BLaER1 treated with 17β-estradiol and CSF1 and Interleukin-3, amounts not matched to agents 10 nM and 100 nM (cell line): ENCODE results near the gene C6.

Experiments used
- H3K27ac ChIP-seq, 11 experiments: shearing (Covaris generic); formaldehyde crosslinking; 2 replicates each; pipeline ENCODE4 v1.8.1; 2022
- H3K27me3 ChIP-seq, 11 experiments: shearing (Covaris generic); formaldehyde crosslinking; 2 replicates each; pipeline ENCODE4 v1.8.1; 2022
- H3K36me3 ChIP-seq, 11 experiments: shearing (Covaris generic); formaldehyde crosslinking; 2 replicates each; pipeline ENCODE4 v1.8.1; 2022
- H3K4me1 ChIP-seq, 10 experiments: shearing (Covaris generic); formaldehyde crosslinking; 2 replicates each; pipeline ENCODE4 v1.8.1; 2022
- H3K4me2 ChIP-seq, 11 experiments: shearing (Covaris generic); formaldehyde crosslinking; 2 replicates each; pipeline ENCODE4 v1.8.1; 2022
- H3K4me3 ChIP-seq, 10 experiments: shearing (Covaris generic); formaldehyde crosslinking; 2 replicates each; pipeline ENCODE4 v1.8.1; 2022
- H3K9ac ChIP-seq, 11 experiments: shearing (Covaris generic); formaldehyde crosslinking; 2 replicates each; pipeline ENCODE4 v1.8.1; 2022
- H3K9me3 ChIP-seq, 11 experiments: shearing (Covaris generic); formaldehyde crosslinking; replicated peaks in 1 of 11; 2 replicates each; pipeline ENCODE4 v1.8.1; 2022
- H4K20me1 ChIP-seq, 11 experiments: shearing (Covaris generic); formaldehyde crosslinking; 2 replicates each; pipeline ENCODE4 v1.8.1; 2022
- Cebpa-rat ChIP-seq, 11 experiments: shearing (Covaris generic); IDR thresholded peaks; 2 replicates each; pipeline ENCODE4 v1.8.1; 2022

The C6 gene

DNA sequence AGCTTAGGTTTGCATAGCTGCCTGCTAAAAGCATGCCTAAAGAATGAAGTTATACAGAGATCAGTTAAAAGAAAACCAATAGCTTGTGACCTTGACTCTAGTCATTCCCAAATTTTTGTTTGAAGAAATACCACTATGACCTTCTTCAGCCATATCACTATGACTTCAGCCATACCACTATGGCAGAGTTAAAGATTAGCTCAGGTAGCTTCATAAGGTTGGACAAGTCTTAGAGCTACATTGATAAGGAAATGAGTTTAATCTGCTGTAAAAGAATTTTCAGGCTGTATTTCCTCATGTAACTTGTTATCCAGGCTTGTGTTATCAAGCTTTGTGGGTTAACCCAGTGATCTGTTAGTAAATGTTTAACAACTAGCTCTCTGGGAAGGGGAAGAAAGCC, 30.7 kb downstream of the C6 start:
- TF ChIP-seq Cebpa-rat (IDR thresholded peaks at IDR 0.05) = no peak
- H3K27ac ChIP-seq = no peak overlapping the region
- H3K4me3 ChIP-seq = no peak overlapping the region
- H3K36me3 ChIP-seq = no peaks in the 10 kb centered on the region
- no peak overlapping the region for H3K9ac ChIP-seq
- H3K9me3 ChIP-seq = no peaks in the 10 kb centered on the region
- H3K4me1 ChIP-seq = peaks cover 0 to 7% (median 0%) of the 10 kb centered on the region in 10 experiments; a peak in 4 of 20 replicates
- H4K20me1 ChIP-seq = no peaks in the 10 kb centered on the region
- no peaks in the 10 kb centered on the region for H3K27me3 ChIP-seq
- no peak overlapping the region for H3K4me2 ChIP-seq

DNA sequence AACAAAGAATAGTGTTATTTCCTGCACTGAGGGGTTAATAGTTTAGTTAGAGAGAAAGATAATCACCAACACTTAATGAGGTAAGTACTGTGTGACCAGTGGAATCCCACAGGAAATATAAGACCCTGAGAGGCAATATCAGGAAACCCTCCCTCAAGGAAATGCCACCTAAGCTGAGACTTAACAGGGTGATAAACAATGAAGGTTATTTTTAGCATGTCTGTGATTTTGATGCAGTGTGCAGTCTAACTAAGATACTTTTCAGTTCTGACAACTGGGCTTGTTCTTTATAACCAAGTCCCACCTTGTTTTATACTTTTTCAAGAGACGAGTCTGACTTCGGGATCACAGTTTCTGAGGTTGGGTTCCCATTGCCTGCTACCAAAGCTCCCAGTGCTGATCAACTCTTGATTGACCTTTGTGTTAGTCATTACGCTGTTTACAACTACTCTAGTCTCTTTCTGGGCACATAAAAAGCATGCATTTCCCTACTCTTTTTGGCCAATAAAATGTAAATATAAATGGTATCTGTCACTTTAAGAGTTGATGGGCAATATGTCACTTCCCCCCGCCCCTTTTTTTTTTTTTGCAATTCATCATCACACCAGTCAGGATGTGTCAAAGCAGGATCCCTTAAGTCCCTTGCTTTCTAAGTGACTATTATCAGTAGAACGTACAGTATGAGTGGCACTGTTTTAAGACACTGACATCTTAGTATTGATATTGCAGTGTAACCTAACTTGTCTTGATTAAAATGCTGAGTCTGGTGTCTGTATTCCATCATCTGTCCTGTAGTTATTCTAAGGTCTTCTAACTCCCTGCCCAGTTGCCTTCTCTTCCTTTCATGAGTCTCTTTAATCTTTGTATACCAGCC, 31.4 kb downstream of the C6 start:
- no peak for TF ChIP-seq Cebpa-rat (IDR thresholded peaks at IDR 0.05)

DNA sequence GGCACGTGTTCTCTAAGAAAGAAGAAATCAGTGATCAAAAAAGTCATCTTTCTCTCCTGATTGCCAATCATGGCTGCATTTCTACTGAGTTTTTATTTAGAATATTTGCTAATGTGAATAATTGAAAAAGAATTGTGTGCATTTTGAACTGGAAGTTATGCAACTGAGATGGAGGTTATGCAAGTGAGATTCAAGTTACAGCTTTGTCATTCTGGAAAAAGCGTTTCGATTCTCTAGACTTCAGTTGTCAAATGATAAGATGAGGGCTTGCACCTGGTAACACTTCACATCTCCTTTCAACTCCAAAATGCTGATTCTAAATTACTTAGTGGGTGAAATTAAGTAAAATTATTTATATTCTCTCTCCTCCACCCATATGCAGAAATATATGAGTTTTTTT, 36.4 kb downstream of the C6 start:
- Histone ChIP-seq H3K27ac (no peak overlapping the region), H3K4me2 (no peak overlapping the region), H3K36me3 (no peaks in the 10 kb centered on the region), H3K27me3 (no peaks in the 10 kb centered on the region), H3K9me3 (no peaks in the 10 kb centered on the region), H4K20me1 (no peaks in the 10 kb centered on the region), H3K4me1 (peaks cover 0 to 7% (median 0%) of the 10 kb centered on the region in 10 experiments; a peak in 4 of 20 replicates), H3K9ac (no peak overlapping the region), H3K4me3 (no peak overlapping the region)
- TF ChIP-seq Cebpa-rat (IDR thresholded peaks at IDR 0.05) = no peak

More for the DNA sequence above, 31.4 kb downstream of the C6 start:
- no peak overlapping the region for H3K9ac ChIP-seq
- H3K4me1 ChIP-seq = peaks cover 0 to 7% (median 0%) of the 10 kb centered on the region in 10 experiments; a peak in 4 of 20 replicates
- no peaks in the 10 kb centered on the region for H3K27me3 ChIP-seq
- peak overlapping the region in 5 of 11 experiments; percentile 12 to 33 (median 28); a peak in 4 of 22 replicates for H3K4me2 ChIP-seq
- no peaks in the 10 kb centered on the region for H4K20me1 ChIP-seq
- no peak overlapping the region for H3K27ac ChIP-seq
- no peaks in the 10 kb centered on the region for H3K36me3 ChIP-seq
- H3K4me3 ChIP-seq = no peak overlapping the region
- no peaks in the 10 kb centered on the region for H3K9me3 ChIP-seq

DNA sequence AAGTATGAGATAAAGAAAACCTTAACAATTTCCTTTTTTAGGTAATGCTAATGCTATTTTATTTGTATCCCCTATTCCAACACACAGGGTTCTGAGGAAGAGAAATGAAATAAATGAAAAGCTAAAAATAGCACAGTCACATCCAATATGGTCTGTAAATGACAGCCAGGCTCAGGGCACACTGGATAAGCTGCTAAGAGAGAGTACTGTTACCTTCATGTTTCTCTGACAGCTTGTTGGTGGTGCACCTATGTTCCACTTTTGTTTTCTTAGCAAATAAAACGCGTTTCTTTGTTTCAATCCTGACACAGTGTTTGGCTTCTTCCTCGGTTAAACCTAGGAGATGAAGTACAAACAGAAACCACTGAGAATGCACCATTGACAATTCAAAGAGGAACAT, 41.3 kb downstream of the C6 start:
- no peaks in the 10 kb centered on the region for H4K20me1 ChIP-seq
- no peak overlapping the region for H3K4me2 ChIP-seq
- H3K36me3 ChIP-seq = no peaks in the 10 kb centered on the region
- H3K27me3 ChIP-seq = no peaks in the 10 kb centered on the region
- no peak overlapping the region for H3K27ac ChIP-seq
- H3K9ac ChIP-seq = no peak overlapping the region
- H3K4me3 ChIP-seq = no peak overlapping the region
- no peaks in the 10 kb centered on the region for H3K4me1 ChIP-seq
- no peaks in the 10 kb centered on the region for H3K9me3 ChIP-seq
- TF ChIP-seq Cebpa-rat (IDR thresholded peaks at IDR 0.05) = no peak

DNA sequence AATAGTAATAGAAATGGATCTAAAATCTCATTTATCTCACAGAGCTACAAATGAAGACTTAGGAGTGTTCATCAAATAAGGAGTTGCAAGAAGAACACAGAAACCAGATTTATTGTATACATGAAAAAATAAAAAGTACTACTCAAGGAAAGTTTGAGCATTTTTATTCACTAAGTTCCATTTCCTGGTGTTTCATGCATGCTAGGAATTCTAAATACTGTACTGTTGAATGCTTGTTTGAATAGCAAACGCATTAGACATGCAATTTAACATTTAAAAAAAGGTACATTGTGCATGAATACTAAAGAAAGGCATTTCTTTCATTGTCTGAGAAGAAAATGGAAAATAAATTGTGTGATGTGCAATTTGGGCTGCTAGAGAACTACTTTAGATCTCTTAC, 52.1 kb downstream of the C6 start:
- H3K4me3 ChIP-seq = no peak overlapping the region
- no peak for TF ChIP-seq Cebpa-rat (IDR thresholded peaks at IDR 0.05)
- H4K20me1 ChIP-seq = no peaks in the 10 kb centered on the region
- no peaks in the 10 kb centered on the region for H3K9me3 ChIP-seq
- H3K4me2 ChIP-seq = no peak overlapping the region
- H3K27me3 ChIP-seq = no peaks in the 10 kb centered on the region
- no peak overlapping the region for H3K27ac ChIP-seq
- H3K9ac ChIP-seq = no peak overlapping the region
- no peaks in the 10 kb centered on the region for H3K4me1 ChIP-seq
- no peaks in the 10 kb centered on the region for H3K36me3 ChIP-seq

DNA sequence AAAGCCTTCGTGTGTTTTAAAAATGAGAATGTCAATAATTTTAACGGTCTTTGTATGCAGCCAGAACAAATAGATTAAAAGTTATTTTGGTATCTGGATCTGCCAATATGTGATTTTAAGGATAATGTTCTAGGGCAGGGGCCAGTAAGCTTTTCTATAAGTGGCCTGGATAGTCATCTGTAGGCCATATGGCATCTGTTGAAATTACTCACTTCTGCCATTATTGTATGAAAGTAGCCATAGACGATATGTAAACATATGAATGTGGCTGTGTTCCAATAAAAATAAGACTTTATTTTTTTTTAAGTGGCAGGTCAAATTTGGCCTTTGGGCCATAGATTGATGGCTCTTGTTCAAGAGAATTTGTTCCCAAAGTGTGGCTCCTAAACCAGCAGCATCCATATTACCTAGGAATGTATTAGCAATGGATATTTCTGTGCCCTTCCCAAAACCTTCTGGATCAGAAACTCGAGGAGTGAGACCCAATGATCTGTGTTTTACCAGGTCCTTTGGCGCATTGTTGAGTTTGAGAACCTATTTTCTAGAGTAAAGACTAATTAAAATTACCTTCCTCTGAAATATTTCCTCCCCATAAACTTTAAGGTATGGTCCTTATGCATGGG, 55.9 kb downstream of the C6 start:
- TF ChIP-seq Cebpa-rat (IDR thresholded peaks at IDR 0.05) = no peak
- no peaks in the 10 kb centered on the region for H4K20me1 ChIP-seq
- H3K27ac ChIP-seq = no peak overlapping the region
- H3K4me1 ChIP-seq = no peaks in the 10 kb centered on the region
- no peaks in the 10 kb centered on the region for H3K36me3 ChIP-seq
- H3K4me2 ChIP-seq = no peak overlapping the region
- H3K9ac ChIP-seq = no peak overlapping the region
- no peak overlapping the region for H3K4me3 ChIP-seq
- no peaks in the 10 kb centered on the region for H3K9me3 ChIP-seq
- no peaks in the 10 kb centered on the region for H3K27me3 ChIP-seq

DNA sequence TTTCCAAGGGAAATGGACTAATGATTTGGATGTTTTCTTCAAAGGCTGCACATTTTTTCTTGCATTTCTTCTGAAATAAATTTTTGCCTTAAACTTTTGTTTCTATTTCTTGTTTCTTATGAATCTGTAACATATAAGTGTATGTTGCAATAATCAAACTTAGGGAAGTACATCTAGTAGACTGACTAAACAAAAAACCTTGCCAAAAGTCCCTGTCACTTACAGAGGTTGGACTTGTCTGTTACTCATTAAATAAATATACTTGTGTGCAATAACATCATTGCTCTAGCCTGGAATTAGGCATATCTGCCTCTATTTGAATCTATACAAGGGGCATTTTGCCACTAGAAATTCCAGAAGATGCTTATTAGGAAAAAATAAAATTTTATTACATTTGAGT, 56.6 kb downstream of the C6 start:
- no peaks in the 10 kb centered on the region for H3K27me3 ChIP-seq
- no peaks in the 10 kb centered on the region for H3K36me3 ChIP-seq
- no peaks in the 10 kb centered on the region for H4K20me1 ChIP-seq
- H3K4me2 ChIP-seq = no peak overlapping the region
- H3K4me1 ChIP-seq = no peaks in the 10 kb centered on the region
- H3K4me3 ChIP-seq = no peak overlapping the region
- H3K9me3 ChIP-seq = no peaks in the 10 kb centered on the region
- no peak for TF ChIP-seq Cebpa-rat (IDR thresholded peaks at IDR 0.05)
- no peak overlapping the region for H3K27ac ChIP-seq
- no peak overlapping the region for H3K9ac ChIP-seq

DNA sequence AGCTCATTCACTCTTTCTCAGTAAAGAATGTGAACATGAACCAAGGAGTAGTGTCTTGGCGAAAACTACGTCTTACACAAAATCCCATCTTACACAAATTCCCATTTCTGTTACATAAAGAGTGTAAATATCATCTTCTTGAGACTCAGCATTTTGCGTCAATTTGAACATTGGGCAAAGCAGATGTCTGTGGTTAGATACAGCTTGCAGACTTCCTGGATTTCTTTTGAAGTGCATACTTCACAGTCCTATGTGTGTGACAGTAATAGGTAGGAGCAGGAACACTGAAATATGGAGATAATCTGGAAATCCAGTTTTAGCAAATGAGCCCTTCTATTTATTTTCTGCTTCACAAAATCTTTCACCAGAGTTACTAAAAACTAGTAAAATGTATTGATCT, 58.8 kb downstream of the C6 start:
- Histone ChIP-seq H3K4me3 (no peak overlapping the region), H3K27ac (no peak overlapping the region), H3K27me3 (no peaks in the 10 kb centered on the region), H3K36me3 (no peaks in the 10 kb centered on the region), H3K9me3 (no peaks in the 10 kb centered on the region), H3K9ac (no peak overlapping the region), H3K4me2 (no peak overlapping the region), H4K20me1 (no peaks in the 10 kb centered on the region), H3K4me1 (no peaks in the 10 kb centered on the region)
- no peak for TF ChIP-seq Cebpa-rat (IDR thresholded peaks at IDR 0.05)

DNA sequence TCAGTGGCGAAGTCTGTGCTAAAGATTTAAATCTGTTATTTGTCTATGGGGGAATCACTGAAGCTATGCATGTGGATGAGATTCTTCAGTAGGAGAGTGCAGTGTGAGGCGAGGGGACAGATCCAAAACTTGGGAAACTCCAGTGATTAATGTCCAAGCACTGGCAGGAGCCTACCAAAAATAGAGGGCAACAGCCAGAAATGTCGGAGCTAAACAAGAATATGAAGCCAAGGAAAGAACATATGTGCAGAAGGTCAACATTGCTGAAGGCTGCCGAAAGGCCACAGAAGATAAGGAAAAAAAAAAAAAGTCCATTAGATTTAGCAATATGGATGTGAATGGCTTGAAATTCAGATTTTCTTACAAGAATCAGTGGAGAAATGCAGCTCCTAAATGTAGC, 61.8 kb downstream of the C6 start:
- H3K9ac ChIP-seq = no peak overlapping the region
- no peaks in the 10 kb centered on the region for H3K36me3 ChIP-seq
- H3K27me3 ChIP-seq = no peaks in the 10 kb centered on the region
- no peak overlapping the region for H3K4me2 ChIP-seq
- H3K9me3 ChIP-seq = no peaks in the 10 kb centered on the region
- TF ChIP-seq Cebpa-rat (IDR thresholded peaks at IDR 0.05) = no peak
- no peak overlapping the region for H3K4me3 ChIP-seq
- H4K20me1 ChIP-seq = no peaks in the 10 kb centered on the region
- no peak overlapping the region for H3K27ac ChIP-seq
- no peaks in the 10 kb centered on the region for H3K4me1 ChIP-seq

DNA sequence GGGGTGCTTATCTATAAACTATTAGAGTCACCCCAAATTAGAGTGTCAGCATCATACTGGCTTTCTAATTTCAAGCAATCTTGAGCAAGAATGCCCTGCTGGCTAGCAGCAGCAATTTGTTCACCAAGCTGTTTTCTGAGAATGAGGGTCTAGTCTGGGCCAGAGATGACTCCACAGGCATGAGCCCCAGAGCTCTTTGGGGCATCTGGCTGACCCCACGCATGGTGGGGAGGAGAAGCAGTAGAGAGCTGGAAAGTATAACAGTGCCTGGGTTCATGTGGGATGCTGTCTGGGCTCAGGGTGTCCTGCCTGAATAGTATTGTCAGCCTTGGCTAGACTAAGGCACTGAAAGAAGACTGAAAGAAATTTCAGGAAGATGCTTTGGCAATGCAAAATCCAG, 64.9 kb downstream of the C6 start:
- no peak for TF ChIP-seq Cebpa-rat (IDR thresholded peaks at IDR 0.05)
- Histone ChIP-seq H3K9me3 (no peaks in the 10 kb centered on the region), H3K36me3 (no peaks in the 10 kb centered on the region), H3K4me1 (no peaks in the 10 kb centered on the region), H3K27me3 (no peaks in the 10 kb centered on the region), H3K9ac (no peak overlapping the region), H3K27ac (no peak overlapping the region), H3K4me3 (no peak overlapping the region), H4K20me1 (no peaks in the 10 kb centered on the region), H3K4me2 (no peak overlapping the region)
